ENCODE measurements around the gene WDR74.

DNA sequence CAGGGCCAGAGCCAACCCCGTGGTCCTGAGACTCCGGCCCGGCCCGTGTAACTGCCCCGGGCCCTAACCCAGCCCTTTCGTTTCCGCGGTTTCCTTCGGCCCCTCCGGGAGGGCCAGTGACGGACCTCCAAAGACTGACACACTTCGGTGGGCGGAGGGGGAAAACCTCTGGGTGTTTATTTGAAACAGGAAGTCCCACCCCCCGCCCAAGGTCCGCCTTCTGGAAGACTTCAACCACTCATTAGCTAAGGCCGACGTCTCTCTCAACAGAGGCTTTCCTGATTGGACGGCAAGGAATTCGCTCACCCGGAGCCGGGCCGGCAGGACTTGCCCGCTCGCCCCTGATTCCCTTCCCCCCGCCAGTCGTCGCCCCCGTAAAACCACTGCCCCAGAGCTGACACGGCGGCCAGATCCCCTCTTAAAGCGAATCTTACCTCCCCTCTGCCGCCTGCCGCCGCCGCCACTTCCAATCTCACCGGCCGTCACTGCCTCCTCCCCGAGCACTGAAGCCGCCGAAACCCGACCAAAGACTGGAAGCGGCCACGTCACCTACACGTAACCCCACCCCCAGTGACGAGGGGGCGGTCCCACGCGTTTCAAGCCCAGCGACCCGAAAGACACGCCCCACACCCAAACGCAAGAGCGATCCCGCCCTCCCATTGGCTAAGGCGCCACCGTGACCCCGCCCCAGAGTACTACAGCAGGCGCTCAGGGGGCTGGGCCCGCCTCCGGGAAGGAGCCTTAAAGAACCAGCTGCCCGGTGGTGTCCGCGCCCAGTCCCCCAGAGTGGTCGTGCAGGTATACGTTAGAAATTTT lies 7.7 kb downstream of the WDR74 start, which contains the start of gene STX5:
- TF ChIP-seq POLR2A (IDR thresholded peaks at IDR 0.05; ENCODE audit: low read length) (peak; percentile 86), GATA1 (IDR thresholded peaks at IDR 0.05; ENCODE audit: low read depth, low read length) (no peak)
